GM21360 (cell line): Measurements from ENCODE around the gene PPOX.

ENCODE experiments used
- ATAC-seq: cut with Tn5 transposase; IDR thresholded peaks from one replicate; pipeline ENCODE4 v1.9.1; 2021; ENCODE audit warnings: mild to moderate bottlenecking, moderate library complexity; ENCODE audit not compliant: unreplicated experiment

Gene PPOX

DNA sequence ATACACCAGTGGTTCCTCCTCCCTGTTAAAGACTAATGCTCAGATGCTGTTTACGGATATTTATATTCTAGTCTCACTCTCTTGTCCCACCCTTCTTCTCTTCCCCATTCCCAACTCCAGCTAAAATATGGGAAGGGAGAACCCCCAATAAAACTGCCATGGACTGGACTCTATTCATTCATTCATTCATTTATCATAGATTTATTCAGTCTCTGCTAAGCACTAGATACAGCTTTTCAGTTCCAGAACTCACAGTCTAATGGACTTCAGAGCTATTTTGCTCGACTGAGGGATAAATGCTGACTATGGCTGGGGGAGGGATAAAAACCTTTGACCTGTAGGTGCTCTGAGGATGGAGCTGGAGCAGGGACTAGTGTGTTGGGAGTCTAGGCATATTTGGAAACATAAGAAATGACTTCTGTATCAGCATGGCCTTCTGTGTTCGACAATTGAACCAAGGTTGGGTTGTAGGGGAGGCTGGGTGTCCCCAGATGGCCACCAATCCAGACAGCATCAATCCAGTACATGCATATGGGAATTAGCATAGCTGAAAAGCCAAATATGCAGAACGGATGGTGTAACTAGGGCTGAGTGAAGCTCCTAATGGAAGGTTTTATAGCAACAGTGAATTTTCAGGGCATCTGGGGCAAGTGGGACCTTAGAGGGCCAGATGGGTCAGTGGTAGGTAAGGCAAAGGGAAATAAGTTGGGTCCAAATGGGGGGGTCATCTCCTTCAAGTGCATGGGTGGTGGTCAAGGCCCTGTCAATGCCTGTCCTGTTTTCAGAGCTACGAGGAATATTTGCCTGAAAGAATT, 53.1 kb downstream of the PPOX start:
- no peak for ATAC-seq

- no peak for ATAC-seq
These were observed 53.8 kb downstream of the PPOX start for GRCh38 chr1:161220002-161220401.
